ENCODE measurements around the gene MLN. TPM values are rescaled to one million over a fixed set of nuclear protein-coding genes. Genes with fewer than 3 reads are reported as not detected.

MLN gene
- total RNA-seq, 1 experiment from 2014 or later = not detected

- no peak overlapping the region for H3T11ph ChIP-seq (ENCODE audit: low read length)
- H2BK12ac ChIP-seq (ENCODE audit: insufficient read length, low read depth, low read length) = no peak overlapping the region
- H2AK5ac ChIP-seq (ENCODE audit: insufficient read length, low read length) = no peak overlapping the region
- no CpG with 5 or more reads among the region's 7 CpGs for WGBS (ENCODE audit: extremely low coverage, insufficient read length, low lambda C conversion rate)
- H4K91ac ChIP-seq (ENCODE audit: insufficient read length, low read depth, low read length) = no peak overlapping the region
- no peak overlapping the region for H3K9ac ChIP-seq (ENCODE audit: extremely low read depth, insufficient read length, low read length)
- no peak overlapping the region for H2BK20ac ChIP-seq (ENCODE audit: low read depth, low read length, poor library complexity, severe bottlenecking)
- no peak overlapping the region for H2AFZ ChIP-seq (ENCODE audit: low read length)
- Mint-ChIP-seq H3K4me1 (peaks cover 14 to 21% of the 10 kb centered on the region in 2 experiments), H3K27me3 (ENCODE audit: low read depth) (peaks cover 8% of the 10 kb centered on the region), H3K36me3 (ENCODE audit: insufficient read depth in 1 of 3, low read depth in 3 of 3) (no peaks in the 10 kb centered on the region), H3K4me3 (no peak overlapping the region; a peak in 1 of 5 replicates), H3K9me3 (no peaks in the 10 kb centered on the region), H3K27ac (0 out of 7 replicates have a peak overlapping the region, but pooled peaks of 1 of the 3 experiments have one; percentile 31)
- H2BK15ac ChIP-seq (ENCODE audit: low read depth, low read length) = no peak overlapping the region
- peak overlapping the region; percentile 4 for H3K18ac ChIP-seq (ENCODE audit: insufficient read length, low read depth, low read length)
- H4K5ac ChIP-seq (ENCODE audit: insufficient read length, low read depth, low read length) = no peak overlapping the region
- H3K27me3 ChIP-seq (ENCODE audit: insufficient read depth, low read length) = no peaks in the 10 kb centered on the region
- no peak overlapping the region for H4K8ac ChIP-seq (replicated peaks; ENCODE audit: insufficient read length, low read depth, low read length)
- H3K4me1 ChIP-seq (ENCODE audit: insufficient read depth, low read length) = peaks cover 2% of the 10 kb centered on the region; the same call in 1 of the 2 replicates
- H2BK5ac ChIP-seq (ENCODE audit: insufficient read length, low read length) = no peak overlapping the region
- no peak overlapping the region for H3K56ac ChIP-seq (ENCODE audit: insufficient read length, low read depth, low read length)
- H2BK120ac ChIP-seq (ENCODE audit: low read depth, low read length, poor library complexity, severe bottlenecking) = no peak overlapping the region
- no peak overlapping the region for H3K4ac ChIP-seq (ENCODE audit: low read depth, low read length)
- no peaks in the 10 kb centered on the region for H4K20me1 ChIP-seq (ENCODE audit: control insufficient read depth, insufficient read depth, insufficient read length)
- peak; percentile 71 for DNase-seq
- no peaks in the 10 kb centered on the region for H3K79me2 ChIP-seq (ENCODE audit: insufficient read depth, low read length)
- peak; percentile 68 for TF ChIP-seq CTCF (conservative IDR thresholded peaks at IDR 0.05)
- no peaks in the 10 kb centered on the region for H3K23me2 ChIP-seq (ENCODE audit: insufficient read length, low read depth, low read length, poor library complexity, severe bottlenecking)
- no peak overlapping the region for H3K27ac ChIP-seq (ENCODE audit: insufficient read length, low read depth, low read length)
- H3K9me3 ChIP-seq (ENCODE audit: control insufficient read depth, low read depth, low read length) = no peaks in the 10 kb centered on the region
- H3K79me1 ChIP-seq (ENCODE audit: insufficient read depth, low read depth, low read length, poor library complexity, severe bottlenecking) = no peaks in the 10 kb centered on the region
- H3K4me2 ChIP-seq (ENCODE audit: insufficient read depth, insufficient read length, low read length) = no peak overlapping the region
- H3K14ac ChIP-seq (ENCODE audit: insufficient read depth, low read length) = no peak overlapping the region
- no peak overlapping the region for H3K23ac ChIP-seq (ENCODE audit: insufficient read length, low read depth, low read length)
These were observed 41.7 kb downstream of the MLN start for GRCh38 chr6:33761922-33762629.

All from H9 (cell line).